Measurements from ENCODE around the gene CBX6.
A peak's percentile ranks its signal among the peaks of the same experiment; 100 is the strongest.

Gene CBX6

DNA sequence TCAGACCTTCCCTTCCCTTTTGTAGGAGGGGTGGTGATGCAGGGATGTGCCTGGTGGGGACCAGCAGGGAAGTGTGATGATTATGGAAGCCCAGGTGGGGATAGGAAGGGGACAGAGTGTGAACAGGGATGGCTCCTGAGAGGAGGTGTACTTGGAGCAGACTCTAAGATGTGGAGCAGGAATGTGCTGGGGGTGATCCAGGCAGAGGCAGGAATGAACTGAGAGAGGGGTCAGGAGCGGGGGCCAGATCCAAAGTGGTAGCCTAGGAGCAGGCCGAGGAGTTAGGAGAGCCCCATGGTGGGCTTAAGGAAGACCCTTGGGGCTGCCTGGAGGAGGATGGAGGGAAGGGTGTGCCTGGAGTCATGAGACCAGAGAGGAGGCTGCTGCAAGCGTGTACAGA, 31.9 kb downstream of the CBX6 start:
- no peak overlapping the region for H3K4me3 ChIP-seq (replicated peaks; ENCODE audit: low read depth, low read length)
- no peak for TF ChIP-seq CTCF (IDR thresholded peaks at IDR 0.05; ENCODE audit: low read depth, low read length, missing control alignments)
- DNase-seq (ENCODE audit: extremely low read depth, low read depth) = no peak

DNA sequence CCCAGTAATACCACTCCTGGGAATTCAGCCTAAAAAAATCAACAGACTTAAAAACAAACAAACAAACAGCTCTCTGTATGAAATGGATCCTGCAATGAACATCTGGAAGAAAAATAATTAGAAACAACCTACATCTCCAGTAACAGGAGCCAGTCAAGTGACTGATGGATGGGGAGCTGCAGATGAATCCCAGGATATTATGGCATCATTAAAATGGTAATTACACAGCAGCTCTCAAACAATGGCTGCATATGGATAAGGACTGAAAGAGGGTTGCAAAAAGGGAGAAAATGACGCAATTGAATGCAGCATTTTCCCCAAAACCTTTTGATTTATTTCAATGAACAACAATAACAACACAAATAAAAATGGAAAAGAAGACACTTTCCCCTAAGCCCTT, 32.3 kb downstream of the CBX6 start:
- no peak for TF ChIP-seq CTCF (IDR thresholded peaks at IDR 0.05; ENCODE audit: low read depth, low read length, missing control alignments)
- H3K4me3 ChIP-seq (replicated peaks; ENCODE audit: low read depth, low read length) = no peak overlapping the region
- no peak for DNase-seq (ENCODE audit: extremely low read depth, low read depth)

DNA sequence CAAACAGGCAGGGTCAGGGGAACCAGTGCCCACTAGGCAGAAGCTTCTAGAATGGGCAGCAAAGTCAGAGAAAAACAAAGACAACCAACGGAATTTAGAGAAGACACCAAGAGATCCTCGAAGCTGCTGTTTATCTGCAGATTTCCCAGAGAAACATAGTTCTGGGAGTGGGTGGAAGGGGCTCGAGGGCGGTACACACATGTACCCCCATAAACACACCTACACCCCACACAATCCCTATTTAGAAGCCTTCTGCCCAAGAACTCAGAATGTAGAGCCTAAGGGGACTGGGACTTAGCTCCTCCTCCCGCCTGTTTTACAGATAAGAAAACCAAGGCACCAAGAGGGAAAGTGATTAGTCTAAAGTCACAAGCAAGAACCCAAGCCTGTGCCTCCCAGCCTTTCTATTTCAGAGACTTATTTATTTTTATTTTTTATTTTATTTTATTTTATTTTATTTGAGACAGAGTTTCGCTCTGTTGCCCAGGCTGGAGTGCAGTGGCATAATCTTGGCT, 34.5 kb downstream of the CBX6 start:
- no peak for TF ChIP-seq CTCF (IDR thresholded peaks at IDR 0.05; ENCODE audit: low read depth, low read length, missing control alignments)
- no peak for DNase-seq (ENCODE audit: extremely low read depth, low read depth)
- H3K4me3 ChIP-seq (replicated peaks; ENCODE audit: low read depth, low read length) = no peak overlapping the region

GRCh38 chr22:38835888-38836301, 36.1 kb downstream of the CBX6 start:
- DNase-seq (ENCODE audit: extremely low read depth, low read depth) = peak; percentile 6
- H3K4me3 ChIP-seq (replicated peaks; ENCODE audit: low read depth, low read length) = no peak overlapping the region

DNA sequence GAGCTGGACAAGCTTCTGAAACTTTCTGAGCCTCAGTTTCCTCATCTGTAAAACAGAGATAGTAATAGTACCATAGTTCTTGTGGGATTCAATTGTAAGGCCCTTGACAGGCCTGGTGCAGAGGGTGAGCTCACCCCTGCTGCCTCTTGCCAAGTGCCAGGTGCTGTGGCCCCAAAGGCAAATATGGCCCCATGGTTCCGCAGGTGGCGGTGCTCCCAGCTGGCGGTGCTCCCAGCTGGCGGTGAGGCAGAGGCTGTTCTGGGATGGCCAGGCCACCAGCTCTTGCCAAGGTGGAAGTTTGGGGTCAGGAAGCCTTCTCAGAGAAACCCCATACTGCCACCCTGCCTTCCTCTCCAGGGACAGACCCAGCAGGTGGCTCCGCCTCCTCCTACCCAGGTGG, 37.0 kb downstream of the CBX6 start:
- no peak for TF ChIP-seq CTCF (IDR thresholded peaks at IDR 0.05; ENCODE audit: low read depth, low read length, missing control alignments)
- DNase-seq (ENCODE audit: extremely low read depth, low read depth) = no peak
- no peak overlapping the region for H3K4me3 ChIP-seq (replicated peaks; ENCODE audit: low read depth, low read length)

More at GRCh38 chr22:38835888-38836301, 36.1 kb downstream of the CBX6 start:
- TF ChIP-seq CTCF (IDR thresholded peaks at IDR 0.05; ENCODE audit: low read depth, low read length, missing control alignments) = no peak

- no peak for TF ChIP-seq CTCF (IDR thresholded peaks at IDR 0.05; ENCODE audit: low read depth, low read length, missing control alignments)
- no peak overlapping the region for H3K4me3 ChIP-seq (replicated peaks; ENCODE audit: low read depth, low read length)
- DNase-seq (ENCODE audit: extremely low read depth, low read depth) = no peak
Observed at GRCh38 chr22:38834215-38834953, 37.6 kb downstream of the CBX6 start.

All from HFF-Myc (cell line).